HepG2 (cell line): ENCODE results near the gene CABP5.

Experiments
- AFF4 ChIP-seq: sonication (generic); formaldehyde crosslinking; IDR thresholded peaks from 2 replicates; pipeline ENCODE4 v1.4.0; 2020; ENCODE audit warnings: missing genetic modification reagents
- ARID3A ChIP-seq: IDR thresholded peaks from 2 replicates; pipeline ENCODE4 v1.6.1; 2012; ENCODE audit warnings: low read depth, low read length, improper control_type of control experiment
- CEBPB ChIP-seq: IDR thresholded peaks from 2 replicates; pipeline ENCODE4 v1.6.1; 2011; ENCODE audit warnings: low read depth, low read length, improper control_type of control experiment, borderline replicate concordance
- CTCF ChIP-seq: sonication (generic); formaldehyde crosslinking; IDR thresholded peaks from 2 replicates; pipeline ENCODE4 v1.5.0; 2020; ENCODE audit warnings: mild to moderate bottlenecking, missing genetic modification reagents, moderate library complexity
- EZH2 ChIP-seq: conservative IDR thresholded peaks from 2 replicates; pipeline ENCODE4 v1.6.1; 2012; ENCODE audit warnings: mild to moderate bottlenecking, low read depth, low read length, moderate library complexity
- MAX ChIP-seq: IDR thresholded peaks from 2 replicates; pipeline ENCODE4 v1.6.1; 2012; ENCODE audit warnings: inconsistent platforms
- NFATC3 ChIP-seq: sonication (generic); formaldehyde crosslinking; IDR thresholded peaks from 2 replicates; pipeline ENCODE4 v1.5.1; 2020; ENCODE audit warnings: mild to moderate bottlenecking, missing genetic modification reagents
- WIZ ChIP-seq: sonication (generic); formaldehyde crosslinking; IDR thresholded peaks from 2 replicates; pipeline ENCODE4 v1.5.1; 2020; ENCODE audit warnings: mild to moderate bottlenecking, missing genetic modification reagents
- ZNF3 ChIP-seq: IDR thresholded peaks from 2 replicates; pipeline ENCODE4 v1.7.0; 2017; ENCODE audit warnings: inconsistent platforms

- no peak for TF ChIP-seq EZH2
- TF ChIP-seq CTCF (CRISPR knock-in tag), result no peak
- TF ChIP-seq CEBPB, result no peak
- TF ChIP-seq ARID3A, result no peak
- TF ChIP-seq WIZ, result no peak
- TF ChIP-seq AFF4, result no peak
- no peak for TF ChIP-seq ZNF3 (CRISPR knock-in tag)
- no peak for TF ChIP-seq MAX
- TF ChIP-seq NFATC3 (CRISPR knock-in tag), result no peak
These were observed 16.5 kb upstream of the CABP5 start for GRCh38 chr19:48060381-48060780.
